Coronary artery (tissue), 2 donors: Measurements from ENCODE around the gene FFAR1.

Source experiments
- DNase-seq: peaks from one replicate; pipeline ENCODE4 v3.0.0-alpha.2; 2017; ENCODE audit warnings: low spot score
- H3K27ac ChIP-seq, 2 donors: fragments of 200-600 bp; sonication (generic); one replicate each; pipeline ENCODE4 v1.5.1; 2016 to 2019
- H3K4me3 ChIP-seq: fragments of 200-600 bp; sonication (generic); 2 replicates; pipeline ENCODE4 v1.5.1; 2016; ENCODE audit warnings: mild to moderate bottlenecking, moderate library complexity
- CTCF ChIP-seq: fragments of 200-600 bp; sonication (generic); IDR thresholded peaks from one replicate; pipeline ENCODE4 v1.5.1; 2019; ENCODE audit warnings: antibody characterized with exemption

FFAR1 gene

GRCh38 chr19:35309481-35310279 is 38.0 kb upstream of the FFAR1 start:
- Histone ChIP-seq H3K27ac (no peak overlapping the region), H3K4me3 (no peak overlapping the region)
- no peak for DNase-seq
- TF ChIP-seq CTCF, result no peak

GRCh38 chr19:35310331-35310730 is 37.4 kb upstream of the FFAR1 start:
- DNase-seq, result no peak
- no peak for TF ChIP-seq CTCF
- Histone ChIP-seq H3K27ac (no peak overlapping the region), H3K4me3 (no peak overlapping the region)

- no peak for TF ChIP-seq CTCF
- DNase-seq, result no peak
- H3K27ac ChIP-seq, result no peak overlapping the region
- H3K4me3 ChIP-seq, result no peak overlapping the region
These were observed 36.8 kb upstream of the FFAR1 start for GRCh38 chr19:35310811-35311465.

- H3K27ac ChIP-seq, result no peak overlapping the region
- H3K4me3 ChIP-seq, result no peak overlapping the region
- no peak for TF ChIP-seq CTCF
- no peak for DNase-seq
These were observed 35.6 kb upstream of the FFAR1 start for GRCh38 chr19:35311901-35312665.

GRCh38 chr19:35313587-35313986 is 34.1 kb upstream of the FFAR1 start:
- Histone ChIP-seq H3K4me3 (no peak overlapping the region), H3K27ac (no peak overlapping the region)
- TF ChIP-seq CTCF, result no peak
- DNase-seq, result no peak

GRCh38 chr19:35314031-35314430 is 33.7 kb upstream of the FFAR1 start:
- no peak for TF ChIP-seq CTCF
- H3K27ac ChIP-seq, result no peak overlapping the region

More at GRCh38 chr19:35314031-35314430, 33.7 kb upstream of the FFAR1 start:
- no peak overlapping the region for H3K4me3 ChIP-seq
- DNase-seq, result no peak
